ENCODE results near the gene DENND5A.

GRCh38 chr11:9313648-9314290 lies 48.6 kb upstream of the DENND5A start:
- no peak for TF ChIP-seq CTCF (IDR thresholded peaks at IDR 0.05; ENCODE audit: borderline replicate concordance, extremely low read depth, low read length, poor library complexity, severe bottlenecking)
- TF ChIP-seq EZH2 (IDR thresholded peaks at IDR 0.05; ENCODE audit: borderline replicate concordance, low read depth, low read length, severe bottlenecking) = no peak
